H1 (cell line): ENCODE results near the gene MEN1. TPM values are rescaled to one million over a fixed set of nuclear protein-coding genes. Genes with fewer than 3 reads are reported as not detected.

Experiments
- CTCF ChIA-PET: fragments of 300-600 bp; sonication (Branson Sonifier 250); formaldehyde crosslinking; loops from one replicate; lab custom pipeline; 2021; ENCODE audit not compliant: partially characterized antibody; lab: Charles Lee
- POLR2A ChIA-PET: fragments of 300-600 bp; sonication (Branson Sonifier 250); formaldehyde crosslinking; loops from one replicate; lab custom pipeline; 2021; ENCODE audit warnings: inconsistent platforms; ENCODE audit not compliant: partially characterized antibody; lab: Charles Lee
- DNase-seq, 2 experiments: peaks; one replicate each; pipeline versions ENCODE4 v3.0.0 to v3.0.0-alpha.2; 2010 to 2022; ENCODE audit warnings: low spot score in 2 of 2, low read depth in 1 of 2, mixed read lengths in 1 of 2
- FAIRE-seq: peaks from 2 replicates; lab custom pipeline; 2011; peaks lifted over from hg19 to GRCh38; lab: Jason Lieb, UNC
- H2AFZ ChIP-seq: 2 replicates; pipeline ENCODE4 v1.8.1; 2012; ENCODE audit warnings: low read length, inconsistent platforms
- H2AK5ac ChIP-seq: 2 replicates; pipeline ENCODE4 v1.6.1; 2013; ENCODE audit warnings: low read depth, low read length
- H2BK120ac ChIP-seq: replicated peaks from 2 replicates; pipeline ENCODE3; 2013; ENCODE audit warnings: low read depth, low read length, inconsistent platforms
- H2BK12ac ChIP-seq: 2 replicates; pipeline ENCODE4 v1.6.1; 2013; ENCODE audit warnings: low read depth, low read length
- H2BK15ac ChIP-seq: 2 replicates; pipeline ENCODE4 v1.6.1; 2013; ENCODE audit warnings: low read length
- H2BK20ac ChIP-seq: 2 replicates; pipeline ENCODE4 v1.6.1; 2013; ENCODE audit warnings: low read length
- H2BK5ac ChIP-seq: 2 replicates; pipeline ENCODE4 v1.6.1; 2013; ENCODE audit warnings: low read depth, low read length
- H3K14ac ChIP-seq: 2 replicates; pipeline ENCODE4 v1.6.1; 2013; ENCODE audit warnings: inconsistent platforms; ENCODE audit not compliant: insufficient read length
- H3K18ac ChIP-seq: 2 replicates; pipeline ENCODE4 v1.6.1; 2013; ENCODE audit warnings: low read length; ENCODE audit errors: extremely low read depth
- H3K23ac ChIP-seq: 2 replicates; pipeline ENCODE4 v1.6.1; 2013; ENCODE audit warnings: inconsistent platforms; ENCODE audit not compliant: insufficient read length
- H3K23me2 ChIP-seq: 2 replicates; pipeline ENCODE4 v1.6.1; 2013; ENCODE audit warnings: low read depth, low read length
- H3K27ac ChIP-seq: 2 replicates; pipeline ENCODE4 v1.6.1; 2011; ENCODE audit warnings: low read depth, low read length, inconsistent platforms
- H3K27me3 ChIP-seq, 4 experiments: replicated peaks in 1 of 4; 1 replicate in 1 of 4; 2 replicates in 3 of 4; pipeline versions ENCODE4 v1.6.1 to v1.8.1; 2011 to 2013; ENCODE audit warnings: low read length in 3 of 4, mild to moderate bottlenecking in 3 of 4, inconsistent platforms in 2 of 4, mixed read lengths in 2 of 4, moderate library complexity in 1 of 4; ENCODE audit not compliant: control insufficient read depth in 3 of 4, insufficient read depth in 3 of 4; ENCODE audit errors: extremely low read depth in 1 of 4
- H3K36me3 ChIP-seq, 4 experiments: 2 replicates each; pipeline versions ENCODE4 v1.6.1 to v1.8.1; 2011 to 2013; ENCODE audit warnings: mild to moderate bottlenecking in 4 of 4, low read length in 3 of 4, moderate library complexity in 2 of 4, control low read depth in 1 of 4, inconsistent platforms in 1 of 4; ENCODE audit not compliant: insufficient read depth in 4 of 4, control insufficient read depth in 2 of 4
- H3K4ac ChIP-seq: replicated peaks from 2 replicates; pipeline ENCODE3; 2013; ENCODE audit warnings: low read length, low read depth, mixed read lengths, inconsistent platforms; ENCODE audit not compliant: insufficient read length
- H3K4me1 ChIP-seq, 4 experiments: replicated peaks in 1 of 4; 1 replicate in 1 of 4; 2 replicates in 3 of 4; pipeline versions ENCODE4 v1.6.1 to v1.8.1; 2011 to 2013; ENCODE audit warnings: low read length in 3 of 4, inconsistent platforms in 2 of 4, mixed read lengths in 1 of 4; ENCODE audit not compliant: insufficient read depth in 4 of 4, control insufficient read depth in 3 of 4
- H3K4me2 ChIP-seq, 2 experiments: 2 replicates each; pipeline versions ENCODE4 v1.6.1 to v1.8.1; 2011 to 2013; ENCODE audit warnings: low read depth in 2 of 2, low read length in 2 of 2, control low read depth in 1 of 2, inconsistent platforms in 1 of 2, mild to moderate bottlenecking in 1 of 2; ENCODE audit not compliant: insufficient read depth in 1 of 2
- H3K4me3 ChIP-seq, 4 experiments: fragments of 200-600, 300-600 bp in 1 of 4; sonication (generic), shearing (Covaris generic), sonication (Bioruptor Twin) in 1 of 4; 2 replicates each; pipeline versions ENCODE4 v1.5.1 to v1.8.1; 2011 to 2016; ENCODE audit warnings: low read length in 4 of 4, low read depth in 3 of 4, control low read depth in 2 of 4, inconsistent platforms in 2 of 4, mild to moderate bottlenecking in 2 of 4, mixed read lengths in 1 of 4, moderate library complexity in 1 of 4; ENCODE audit not compliant: insufficient read depth in 2 of 4; ENCODE audit errors: extremely low read depth in 1 of 4
- H3K56ac ChIP-seq: replicated peaks from 2 replicates; pipeline ENCODE3; 2013; ENCODE audit warnings: low read depth, mild to moderate bottlenecking, mixed read lengths, low read length, inconsistent platforms; ENCODE audit not compliant: insufficient read length
- H3K79me1 ChIP-seq: 2 replicates; pipeline ENCODE4 v1.6.1; 2013; ENCODE audit warnings: low read depth, low read length, control low read depth
- H3K79me2 ChIP-seq, 2 experiments: 2 replicates each; pipeline versions ENCODE4 v1.6.1 to v1.8.1; 2012 to 2013; ENCODE audit warnings: low read length in 2 of 2, mild to moderate bottlenecking in 2 of 2, inconsistent platforms in 1 of 2; ENCODE audit not compliant: insufficient read depth in 2 of 2, control insufficient read depth in 1 of 2
- H3K9ac ChIP-seq, 4 experiments: replicated peaks in 1 of 4; 1 replicate in 1 of 4; 2 replicates in 3 of 4; pipeline versions ENCODE4 v1.6.1 to v1.8.1; 2011 to 2013; ENCODE audit warnings: low read depth in 3 of 4, low read length in 3 of 4, control low read depth in 2 of 4, mild to moderate bottlenecking in 2 of 4, moderate library complexity in 2 of 4, inconsistent platforms in 1 of 4; ENCODE audit errors: extremely low read depth in 1 of 4
- H3K9me3 ChIP-seq, 2 experiments: 2 replicates each; pipeline versions ENCODE4 v1.6.1 to v1.8.1; 2012 to 2013; ENCODE audit warnings: mild to moderate bottlenecking in 2 of 2, moderate library complexity in 2 of 2, control low read depth in 1 of 2, inconsistent platforms in 1 of 2, low read depth in 1 of 2, low read length in 1 of 2, mixed read lengths in 1 of 2; ENCODE audit not compliant: insufficient read depth in 2 of 2
- H4K20me1 ChIP-seq, 2 experiments: replicated peaks in 1 of 2; 2 replicates each; pipeline versions ENCODE3 to v1.8.1; 2011 to 2013; ENCODE audit warnings: inconsistent platforms in 2 of 2, low read length in 2 of 2, mild to moderate bottlenecking in 1 of 2; ENCODE audit not compliant: insufficient read depth in 2 of 2, control insufficient read depth in 1 of 2
- H4K5ac ChIP-seq: 2 replicates; pipeline ENCODE4 v1.6.1; 2013; ENCODE audit warnings: low read length, low read depth, mixed read lengths, inconsistent platforms; ENCODE audit not compliant: insufficient read length
- H4K8ac ChIP-seq: 2 replicates; pipeline ENCODE4 v1.8.0; 2013; ENCODE audit warnings: mild to moderate bottlenecking, moderate library complexity, low read length, inconsistent platforms; ENCODE audit not compliant: insufficient read depth; ENCODE audit errors: extremely low read depth
- H4K91ac ChIP-seq: replicated peaks from 2 replicates; pipeline ENCODE3; 2013; ENCODE audit warnings: low read length, mixed read lengths, inconsistent platforms; ENCODE audit not compliant: insufficient read length
- BACH1 ChIP-seq: IDR thresholded peaks from 2 replicates; pipeline ENCODE4 v1.6.1; 2012; ENCODE audit warnings: low read length, improper control_type of control experiment
- CBX8 ChIP-seq: fragments of 300-800, 300-1000 bp; sonication (generic); IDR thresholded peaks from 2 replicates; pipeline ENCODE4 v1.7.1; 2016; ENCODE audit warnings: low read depth, low read length, borderline replicate concordance
- CREB1 ChIP-seq: IDR thresholded peaks from 2 replicates; pipeline ENCODE4 v1.6.1; 2012; ENCODE audit warnings: inconsistent platforms
- EZH2 ChIP-seq: fragments of 200-600 bp; sonication (generic); IDR thresholded peaks from 2 replicates; pipeline ENCODE4 v1.7.1; 2012; ENCODE audit warnings: low read depth, mild to moderate bottlenecking, moderate library complexity, low read length, inconsistent platforms; ENCODE audit not compliant: severe bottlenecking
- KDM4A ChIP-seq: IDR thresholded peaks from one replicate; pipeline ENCODE4 v1.7.1; 2012; ENCODE audit warnings: low read depth, mild to moderate bottlenecking, moderate library complexity, low read length, inconsistent platforms; ENCODE audit not compliant: severe bottlenecking
- POLR2A ChIP-seq, 2 experiments: IDR thresholded peaks; 1 replicate in 1 of 2; 2 replicates in 1 of 2; pipeline ENCODE4 v1.6.1; 2011; ENCODE audit warnings: low read depth in 2 of 2, low read length in 2 of 2, mild to moderate bottlenecking in 2 of 2; ENCODE audit errors: control extremely low read depth in 1 of 2
- POLR2AphosphoS5 ChIP-seq: IDR thresholded peaks from 2 replicates; pipeline ENCODE4 v1.6.1; 2011; ENCODE audit warnings: low read depth, low read length
- POU5F1 ChIP-seq: IDR thresholded peaks from 2 replicates; pipeline ENCODE4 v1.6.1; 2011; ENCODE audit warnings: low read depth, mild to moderate bottlenecking, low read length, moderate library complexity
- RBBP5 ChIP-seq: IDR thresholded peaks from 2 replicates; pipeline ENCODE4 v1.7.1; 2012; ENCODE audit warnings: low read depth, mild to moderate bottlenecking, inconsistent platforms, low read length, moderate library complexity, borderline replicate concordance
- SP2 ChIP-seq: IDR thresholded peaks from 2 replicates; pipeline ENCODE4 v1.6.1; 2012; ENCODE audit warnings: mild to moderate bottlenecking, low read length, inconsistent platforms
- SUZ12 ChIP-seq: fragments of 200-600 bp; sonication (generic); IDR thresholded peaks from 2 replicates; pipeline ENCODE4 v1.6.1; 2012; ENCODE audit warnings: mild to moderate bottlenecking, inconsistent platforms, low read length, moderate library complexity, mixed read lengths
- TAF7 ChIP-seq: optimal IDR thresholded peaks from 2 replicates; pipeline ENCODE3; 2011; ENCODE audit warnings: low read depth, mild to moderate bottlenecking, inconsistent platforms, low read length, moderate library complexity, borderline replicate concordance
- WGBS, 2 experiments: shearing (Covaris generic) in 1 of 2; methylation state at CpG; one replicate each; pipeline versions ENCODE4 v1.1.6 to v1.1.7; 2013 to 2015; ENCODE audit warnings: low lambda C conversion rate in 2 of 2, mixed read lengths in 2 of 2, inconsistent platforms in 1 of 2, low coverage in 1 of 2, missing lambda C conversion rate in 1 of 2; ENCODE audit not compliant: insufficient replicate concordance in 2 of 2, insufficient coverage in 1 of 2, insufficient read length in 1 of 2; ENCODE audit errors: extremely low coverage in 1 of 2, missing lambda C conversion rate in 1 of 2; 5-methylcytosine and 5-hydroxymethylcytosine counted together
- polyA plus RNA-seq, 7 experiments: library from polyadenylated mRNA; depleted of rRNA in 3 of 7; stranded (reverse) in 5 of 7; unstranded in 2 of 7; fragments of >200 nt in 5 of 7; fragments of 200-250 nt in 2 of 7; gene quantifications; 1 replicate in 5 of 7; 2 replicates in 1 of 7; 4 replicates in 1 of 7; pipeline versions ENCODE4 v1.2.1 to v1.2.3, GENCODE V29; 2011 to 2013; ENCODE audit warnings: missing spikeins in 2 of 7, mixed read lengths in 2 of 7
- total RNA-seq: library from RNA; stranded (reverse); fragmentation: NEBNext Ultra II Directional; extraction: Animal tissue kit (Norgen Biotek cat#: 25700); gene quantifications from 2 replicates; pipeline ENCODE4 v1.2.1, GENCODE V29; 2021

The MEN1 gene
- total and polyA plus RNA-seq, 2 of the 8 experiments (the other 6 are each of a cell fraction or from before 2014, with no cell fraction given) = 47.2 to 56.3 TPM

- Histone ChIP-seq H2BK120ac (no peak overlapping the region), H2BK12ac (no peak overlapping the region)
- TF ChIP-seq SP2 (no peak), POLR2AphosphoS5 (no peak), RBBP5 (no peak), KDM4A (no peak), CREB1 (no peak), EZH2 (no peak), TAF7 (no peak), POLR2A (IDR thresholded peaks at IDR 0.05; ENCODE audit: control extremely low read depth in 1 of 2, low read depth in 2 of 2, low read length in 2 of 2) (no peak), BACH1 (no peak), SUZ12 (no peak), CBX8 (no peak), POU5F1 (no peak)
Observed at GRCh38 chr11:64826062-64826461, 15.7 kb upstream of the MEN1 start.

More at GRCh38 chr11:64826062-64826461, 15.7 kb upstream of the MEN1 start:
- H3K23me2 ChIP-seq = no peaks in the 10 kb centered on the region; the same call in 1 of the 2 replicates
- no peak overlapping the region for H3K4me3 ChIP-seq
- no peak overlapping the region for H2BK20ac ChIP-seq
- H2AK5ac ChIP-seq = no peak overlapping the region
- H3K4ac ChIP-seq = no peak overlapping the region
- no peak overlapping the region for H3K23ac ChIP-seq
- H4K20me1 ChIP-seq = peaks cover 3% of the 10 kb centered on the region in 2 experiments
- H3K27ac ChIP-seq = no peak overlapping the region
- H3K14ac ChIP-seq = no peak overlapping the region
- ChIA-PET CTCF (interaction anchor here (0.5 to 2.1 kb wide), 5 partner anchors 10 to 269 kb away, joined by 3 to 8 read pairs (median 3); no protein-coding TSS in a partner anchor), POLR2A (interaction anchor here (1.0 kb wide), 1 partner anchor 17 kb away, joined by 4 read pairs; no protein-coding TSS in a partner anchor)
- no peak overlapping the region for H3K18ac ChIP-seq
- WGBS, 2 experiments = 89% methylated on average over 7 of the region's 7 CpGs; no CpG with 5 or more reads in 1 of the 2 experiments
- no peaks in the 10 kb centered on the region; the same call in 1 of the 2 replicates for H3K79me1 ChIP-seq
- peaks cover 0 to 13% (median 6%) of the 10 kb centered on the region in 4 experiments; a peak in 3 of 8 replicates for H3K36me3 ChIP-seq
- FAIRE-seq (no peak), DNase-seq (no peak)
- H4K5ac ChIP-seq = no peak overlapping the region
- no peak overlapping the region for H4K8ac ChIP-seq
- no peak overlapping the region for H3K56ac ChIP-seq
- no peak overlapping the region for H2AFZ ChIP-seq
- H3K4me2 ChIP-seq = no peak overlapping the region
- no peak overlapping the region for H2BK5ac ChIP-seq
- H3K79me2 ChIP-seq = no peaks in the 10 kb centered on the region
- H3K9ac ChIP-seq = no peak overlapping the region
- no peak overlapping the region for H4K91ac ChIP-seq
- H2BK15ac ChIP-seq = no peak overlapping the region
- no peaks in the 10 kb centered on the region for H3K27me3 ChIP-seq
- no peaks in the 10 kb centered on the region for H3K9me3 ChIP-seq
- no peaks in the 10 kb centered on the region for H3K4me1 ChIP-seq
